GM10248 (cell line): Measurements from ENCODE around the gene U2AF1L4.

ENCODE experiments used
- CTCF ChIA-PET: fragments of 300-600 bp; sonication (Branson Sonifier 250); formaldehyde crosslinking; extraction: SDS; loops from one replicate; lab custom pipeline; 2021; ENCODE audit warnings: antibody characterized with exemption; lab: Yijun Ruan, JAX
- POLR2A ChIA-PET: fragments of 350-650 bp; sonication (Branson Sonifier 250); formaldehyde crosslinking; extraction: SDS; loops from one replicate; lab custom pipeline; 2020; ENCODE audit warnings: antibody characterized with exemption; lab: Yijun Ruan, JAX
- DNase-seq: peaks from one replicate; pipeline ENCODE4 v3.0.0; 2012; ENCODE audit errors: extremely low spot score
- TF ChIP-seq, protein P1 (sequence below): IDR thresholded peaks from 2 replicates; pipeline ENCODE4 v1.5.1; 2012; ENCODE audit warnings: mild to moderate bottlenecking, low read depth; ENCODE audit errors: extremely low read depth, missing control alignments, control extremely low read depth

The U2AF1L4 gene

DNA sequence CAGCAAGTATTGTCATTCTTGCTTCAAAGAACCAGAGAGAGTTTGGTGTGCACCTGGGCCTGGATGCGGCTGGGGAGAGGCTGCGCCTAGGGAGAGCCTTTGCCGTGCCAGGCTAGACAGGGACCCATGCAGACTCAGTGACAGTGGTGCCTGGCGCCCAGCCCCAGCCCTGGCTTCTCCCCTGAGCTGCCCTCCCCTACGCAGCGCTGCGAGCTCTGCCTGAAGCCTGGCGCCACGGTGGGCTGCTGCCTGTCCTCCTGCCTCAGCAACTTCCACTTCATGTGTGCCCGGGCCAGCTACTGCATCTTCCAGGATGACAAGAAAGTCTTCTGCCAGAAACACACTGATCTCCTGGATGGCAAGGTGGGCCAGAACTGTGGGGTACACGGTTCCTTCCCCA, 15.5 kb downstream of the U2AF1L4 start:
- DNase-seq = no peak
- TF ChIP-seq, protein P1, sequence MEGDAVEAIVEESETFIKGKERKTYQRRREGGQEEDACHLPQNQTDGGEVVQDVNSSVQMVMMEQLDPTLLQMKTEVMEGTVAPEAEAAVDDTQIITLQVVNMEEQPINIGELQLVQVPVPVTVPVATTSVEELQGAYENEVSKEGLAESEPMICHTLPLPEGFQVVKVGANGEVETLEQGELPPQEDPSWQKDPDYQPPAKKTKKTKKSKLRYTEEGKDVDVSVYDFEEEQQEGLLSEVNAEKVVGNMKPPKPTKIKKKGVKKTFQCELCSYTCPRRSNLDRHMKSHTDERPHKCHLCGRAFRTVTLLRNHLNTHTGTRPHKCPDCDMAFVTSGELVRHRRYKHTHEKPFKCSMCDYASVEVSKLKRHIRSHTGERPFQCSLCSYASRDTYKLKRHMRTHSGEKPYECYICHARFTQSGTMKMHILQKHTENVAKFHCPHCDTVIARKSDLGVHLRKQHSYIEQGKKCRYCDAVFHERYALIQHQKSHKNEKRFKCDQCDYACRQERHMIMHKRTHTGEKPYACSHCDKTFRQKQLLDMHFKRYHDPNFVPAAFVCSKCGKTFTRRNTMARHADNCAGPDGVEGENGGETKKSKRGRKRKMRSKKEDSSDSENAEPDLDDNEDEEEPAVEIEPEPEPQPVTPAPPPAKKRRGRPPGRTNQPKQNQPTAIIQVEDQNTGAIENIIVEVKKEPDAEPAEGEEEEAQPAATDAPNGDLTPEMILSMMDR = no peak
- CTCF ChIA-PET = no interaction called here
- POLR2A ChIA-PET = interaction anchor here (1.7 to 4.3 kb wide), 2 partner anchors 11 kb away, joined by 8 to 20 read pairs; no protein-coding TSS in a partner anchor

DNA sequence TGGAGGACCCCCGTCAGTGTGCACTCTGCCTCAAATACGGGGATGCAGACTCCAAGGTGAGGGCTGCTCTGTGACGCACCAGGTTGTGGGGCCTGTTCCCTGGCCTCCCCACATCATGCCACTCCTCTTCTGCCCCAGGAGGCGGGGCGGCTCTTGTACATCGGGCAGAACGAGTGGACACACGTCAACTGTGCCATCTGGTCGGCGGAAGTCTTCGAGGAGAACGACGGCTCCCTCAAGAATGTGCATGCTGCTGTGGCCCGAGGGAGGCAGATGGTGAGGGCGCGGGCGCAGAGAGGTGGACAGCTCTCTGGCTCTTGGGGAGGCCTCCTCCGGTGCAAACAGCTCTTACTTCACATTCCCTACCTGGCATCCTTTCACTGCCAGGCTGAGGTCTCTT, 16.2 kb downstream of the U2AF1L4 start:
- TF ChIP-seq, protein P1 = no peak
- DNase-seq = no peak
- CTCF ChIA-PET = interaction anchor here (1.5 kb wide), 1 partner anchor 32 kb away, joined by 3 read pairs; no protein-coding TSS in a partner anchor
- POLR2A ChIA-PET = interaction anchor here (1.9 to 4.3 kb wide), 2 partner anchors 8 to 12 kb away, joined by 5 to 20 read pairs; no protein-coding TSS in a partner anchor

DNA sequence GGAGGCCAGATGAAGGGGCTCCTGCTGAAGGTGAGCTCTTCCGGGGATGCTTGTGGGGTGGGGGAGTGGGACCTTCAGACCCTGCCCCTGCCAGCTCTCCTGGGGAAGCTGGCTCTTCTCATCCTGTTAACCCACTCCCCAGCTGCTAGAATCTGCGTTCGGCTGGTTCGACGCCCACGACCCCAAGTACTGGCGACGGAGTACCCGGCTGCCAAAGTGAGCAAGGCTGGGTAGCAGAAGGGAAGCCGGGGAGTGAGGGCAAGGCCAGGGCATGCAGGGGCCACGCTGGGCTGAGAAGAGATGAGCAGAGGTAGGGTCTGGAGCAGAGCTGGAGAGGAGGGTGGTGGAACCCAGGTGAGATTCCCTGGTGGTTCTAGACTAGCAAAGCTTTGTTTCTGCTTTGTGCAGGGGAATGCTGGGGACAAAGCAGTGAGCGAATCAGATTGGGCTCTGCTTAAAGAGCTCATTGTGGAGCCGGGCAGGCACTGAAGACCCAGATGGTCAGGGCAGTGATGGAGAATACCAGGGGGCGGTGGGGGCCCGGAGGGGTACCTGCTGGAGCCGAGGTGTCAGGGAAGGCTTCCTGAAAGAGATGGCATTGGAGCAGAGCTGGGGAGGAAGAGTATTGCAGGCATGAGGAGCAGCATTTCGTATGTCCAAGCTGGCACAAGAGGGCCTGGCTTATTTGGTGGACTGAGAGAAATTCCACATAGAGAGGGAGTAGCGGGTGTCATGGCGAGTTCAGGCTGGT, 17.1 kb downstream of the U2AF1L4 start:
- no peak for DNase-seq
- CTCF ChIA-PET = interaction anchor here (0.8 to 1.5 kb wide), 4 partner anchors 9 to 70 kb away, joined by 3 to 5 read pairs (median 4); partner anchors contain the start of gene IGFLR1

GRCh38 chr19:35727053-35727955, 17.9 kb downstream of the U2AF1L4 start:
- no peak for DNase-seq
- ChIA-PET CTCF (interaction anchor here (0.8 to 1.5 kb wide), 5 partner anchors 10 to 70 kb away, joined by 3 to 5 read pairs (median 3); partner anchors contain the start of gene IGFLR1), POLR2A (interaction anchor here (0.5 to 4.3 kb wide), 3 partner anchors 10 to 393 kb away, joined by 3 to 20 read pairs (median 5); no protein-coding TSS in a partner anchor)
- TF ChIP-seq, protein P1 = no peak

More for the DNA sequence above, 17.1 kb downstream of the U2AF1L4 start:
- TF ChIP-seq, protein P1 = no peak
- POLR2A ChIA-PET = interaction anchor here (0.5 to 4.3 kb wide), 3 partner anchors 9 to 393 kb away, joined by 3 to 20 read pairs (median 5); no protein-coding TSS in a partner anchor

- ChIA-PET POLR2A (interaction anchor here (1.8 to 4.3 kb wide), 2 partner anchors 15 to 28 kb away, joined by 4 to 20 read pairs; no protein-coding TSS in a partner anchor), CTCF (interaction anchor here (3.0 kb wide), 1 partner anchor 10 kb away, joined by 20 read pairs; no protein-coding TSS in a partner anchor)
- TF ChIP-seq, protein P1 = no peak
- DNase-seq = no peak
Observed at GRCh38 chr19:35725216-35725861, 19.9 kb downstream of the U2AF1L4 start.
